ENCODE data around the gene PIP5K1C. TPM values are rescaled to one million over a fixed set of nuclear protein-coding genes. Genes with fewer than 3 reads are reported as not detected.

PIP5K1C gene
- total RNA-seq, 1 donor from 2014 or later: 42.0 TPM

DNA sequence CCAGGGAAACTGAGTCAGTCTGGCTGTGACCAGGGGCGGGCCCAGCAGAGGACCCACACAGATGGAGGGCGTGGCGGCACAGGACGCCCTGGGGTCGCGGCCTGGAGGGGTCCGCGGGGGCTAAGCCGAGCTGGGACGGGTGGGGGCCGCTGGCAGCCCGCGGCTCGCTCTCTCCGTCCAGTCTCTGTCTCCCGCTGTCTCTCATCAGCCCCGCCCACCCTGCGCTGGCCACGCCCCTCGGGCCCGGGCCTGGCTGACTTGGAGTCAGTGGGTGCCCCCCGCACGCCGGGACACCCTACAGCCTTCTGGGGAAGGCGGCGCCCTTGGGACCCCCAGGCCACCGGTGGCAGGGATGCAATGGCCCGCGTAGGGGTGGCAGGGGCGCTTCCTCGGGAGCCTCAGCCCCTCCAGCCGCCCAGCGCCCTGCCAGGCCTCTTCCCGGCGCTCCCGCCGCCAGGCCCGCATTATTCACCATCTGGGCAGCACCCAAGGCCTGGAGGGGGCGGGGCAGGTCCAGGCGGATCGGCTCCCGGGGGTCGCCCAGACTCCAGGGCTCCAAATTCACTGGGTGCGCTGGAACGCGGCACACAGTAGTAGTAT is 93.5 kb downstream of the PIP5K1C start, which contains the start of gene TBXA2R:
TSS of gene TBXA2R (minus strand) at position 186 of the 600 bp plus-strand sequence. CDS start 6,241 bp downstream, outside the sequence.
- Histone ChIP-seq H3K9ac (ENCODE audit: low read length) (peak within 1 kb of the TSS; percentile 58), H3K4me3 (ENCODE audit: insufficient read depth, low read depth, low read length) (peak within 1 kb of the TSS; percentile 64), H3K4me1 (ENCODE audit: insufficient read depth, low read length) (peaks cover 28% of the 10 kb centered on the region), H3K36me3 (ENCODE audit: insufficient read depth, low read length) (no peaks in the 10 kb centered on the region), H2AFZ (ENCODE audit: low read depth, low read length) (peak within 1 kb of the TSS; percentile 80), H3K4me2 (ENCODE audit: low read length) (peak within 1 kb of the TSS; percentile 84), H3K79me2 (ENCODE audit: insufficient read depth, low read length) (no peaks in the 10 kb centered on the region), H3K27ac (ENCODE audit: low read depth, low read length) (peak within 1 kb of the TSS; percentile 26), H4K20me1 (ENCODE audit: insufficient read depth, low read length) (peaks cover 14% of the 10 kb centered on the region), H3K9me3 (ENCODE audit: insufficient read depth, low read depth, low read length) (no peaks in the 10 kb centered on the region), H3K27me3 (ENCODE audit: insufficient read depth, low read length) (no peaks in the 10 kb centered on the region)
- H3K27ac Mint-ChIP-seq (ENCODE audit: unreplicated experiment): no peak within 1 kb of the TSS
- FAIRE-seq: no peak
- peak within 1 kb of the TSS; percentile 34 for H3K4me3 Mint-ChIP-seq (ENCODE audit: unreplicated experiment)
- no peaks in the 10 kb centered on the region for H3K9me3 Mint-ChIP-seq (ENCODE audit: unreplicated experiment)
- H3K36me3 Mint-ChIP-seq (ENCODE audit: low read depth, unreplicated experiment): peaks cover 3% of the 10 kb centered on the region
- TF ChIP-seq, protein P1, sequence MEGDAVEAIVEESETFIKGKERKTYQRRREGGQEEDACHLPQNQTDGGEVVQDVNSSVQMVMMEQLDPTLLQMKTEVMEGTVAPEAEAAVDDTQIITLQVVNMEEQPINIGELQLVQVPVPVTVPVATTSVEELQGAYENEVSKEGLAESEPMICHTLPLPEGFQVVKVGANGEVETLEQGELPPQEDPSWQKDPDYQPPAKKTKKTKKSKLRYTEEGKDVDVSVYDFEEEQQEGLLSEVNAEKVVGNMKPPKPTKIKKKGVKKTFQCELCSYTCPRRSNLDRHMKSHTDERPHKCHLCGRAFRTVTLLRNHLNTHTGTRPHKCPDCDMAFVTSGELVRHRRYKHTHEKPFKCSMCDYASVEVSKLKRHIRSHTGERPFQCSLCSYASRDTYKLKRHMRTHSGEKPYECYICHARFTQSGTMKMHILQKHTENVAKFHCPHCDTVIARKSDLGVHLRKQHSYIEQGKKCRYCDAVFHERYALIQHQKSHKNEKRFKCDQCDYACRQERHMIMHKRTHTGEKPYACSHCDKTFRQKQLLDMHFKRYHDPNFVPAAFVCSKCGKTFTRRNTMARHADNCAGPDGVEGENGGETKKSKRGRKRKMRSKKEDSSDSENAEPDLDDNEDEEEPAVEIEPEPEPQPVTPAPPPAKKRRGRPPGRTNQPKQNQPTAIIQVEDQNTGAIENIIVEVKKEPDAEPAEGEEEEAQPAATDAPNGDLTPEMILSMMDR (IDR thresholded peaks at IDR 0.05; ENCODE audit: insufficient read depth, low read depth, low read length): no peak
- peaks cover 6% of the 10 kb centered on the region for H3K27me3 Mint-ChIP-seq (ENCODE audit: low read depth, unreplicated experiment)
- DNase-seq (ENCODE audit: low read depth): peak; percentile 36
- H3K4me1 Mint-ChIP-seq (ENCODE audit: low read depth, unreplicated experiment): peaks cover 7% of the 10 kb centered on the region

DNA sequence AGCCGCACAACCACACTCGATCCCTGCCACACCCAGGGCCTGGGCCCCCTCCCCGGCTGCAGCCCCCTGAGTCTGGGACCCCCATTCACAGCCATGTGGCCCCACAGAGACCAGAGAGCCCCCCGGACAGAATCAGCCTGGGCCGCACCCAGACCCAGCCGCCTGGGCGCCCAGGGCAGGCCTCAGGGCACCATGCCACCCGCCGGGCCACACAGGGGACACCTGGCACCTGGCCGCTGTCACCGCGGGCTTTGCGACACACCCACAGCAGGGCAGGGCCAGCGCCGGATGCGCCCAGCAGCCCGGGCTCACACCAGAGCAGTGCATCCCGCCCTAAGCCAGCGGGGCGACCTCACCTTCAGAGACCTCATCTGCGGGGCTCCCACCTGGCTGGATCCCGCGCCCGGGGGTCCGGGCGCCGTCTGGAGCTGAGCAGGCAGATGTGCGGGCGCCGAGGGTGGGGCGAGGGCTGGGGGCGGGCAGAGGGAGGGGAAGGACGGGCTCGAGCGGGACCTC is 94.0 kb downstream of the PIP5K1C start:
- no peaks in the 10 kb centered on the region for H3K27me3 ChIP-seq (ENCODE audit: insufficient read depth, low read length)
- no peaks in the 10 kb centered on the region for H3K9me3 Mint-ChIP-seq (ENCODE audit: unreplicated experiment)
- H3K4me3 Mint-ChIP-seq (ENCODE audit: unreplicated experiment): no peak overlapping the region
- H4K20me1 ChIP-seq (ENCODE audit: insufficient read depth, low read length): peaks cover 14% of the 10 kb centered on the region
- peaks cover 28% of the 10 kb centered on the region for H3K4me1 ChIP-seq (ENCODE audit: insufficient read depth, low read length)
- no peaks in the 10 kb centered on the region for H3K9me3 ChIP-seq (ENCODE audit: insufficient read depth, low read depth, low read length)
- H3K27me3 Mint-ChIP-seq (ENCODE audit: low read depth, unreplicated experiment): peaks cover 6% of the 10 kb centered on the region
- H2AFZ ChIP-seq (ENCODE audit: low read depth, low read length): peak overlapping the region; percentile 80
- H3K36me3 Mint-ChIP-seq (ENCODE audit: low read depth, unreplicated experiment): peaks cover 3% of the 10 kb centered on the region
- no peaks in the 10 kb centered on the region for H3K36me3 ChIP-seq (ENCODE audit: insufficient read depth, low read length)
- no peak for FAIRE-seq
- H3K79me2 ChIP-seq (ENCODE audit: insufficient read depth, low read length): no peaks in the 10 kb centered on the region
- H3K4me2 ChIP-seq (ENCODE audit: low read length): peak overlapping the region; percentile 84
- TF ChIP-seq, protein P1 (IDR thresholded peaks at IDR 0.05; ENCODE audit: insufficient read depth, low read depth, low read length): no peak
- no peak for TF ChIP-seq EZH2 (IDR thresholded peaks at IDR 0.05; ENCODE audit: insufficient read depth, low read length)
- no peak for DNase-seq (ENCODE audit: low read depth)
- H3K9ac ChIP-seq (ENCODE audit: low read length): peak overlapping the region; percentile 58
- H3K27ac Mint-ChIP-seq (ENCODE audit: unreplicated experiment): no peak overlapping the region
- peak overlapping the region; percentile 64 for H3K4me3 ChIP-seq (ENCODE audit: insufficient read depth, low read depth, low read length)
- H3K4me1 Mint-ChIP-seq (ENCODE audit: low read depth, unreplicated experiment): peaks cover 7% of the 10 kb centered on the region
- H3K27ac ChIP-seq (ENCODE audit: low read depth, low read length): no peak overlapping the region

DNA sequence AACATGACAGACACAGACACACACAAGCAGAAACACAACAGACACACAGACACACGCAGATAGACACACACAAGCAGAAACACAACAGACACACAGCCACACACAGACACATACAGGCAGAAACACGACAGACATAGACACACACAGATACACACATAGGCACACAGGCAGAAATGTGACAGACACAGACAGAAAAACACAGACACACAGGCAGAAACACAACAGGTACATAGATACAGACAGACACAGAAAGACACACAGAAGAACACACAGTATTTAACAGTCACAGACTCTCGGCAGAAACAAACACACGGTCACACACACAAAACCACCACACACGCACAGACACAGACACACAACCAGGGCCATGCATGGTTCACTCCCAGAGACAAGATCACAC is 94.5 kb downstream of the PIP5K1C start:
- FAIRE-seq (no peak), DNase-seq (ENCODE audit: low read depth) (no peak)
- no peak for TF ChIP-seq EZH2 (IDR thresholded peaks at IDR 0.05; ENCODE audit: insufficient read depth, low read length)
- peak overlapping the region; percentile 84 for H3K4me2 ChIP-seq (ENCODE audit: low read length)
- Mint-ChIP-seq H3K9me3 (ENCODE audit: unreplicated experiment) (no peaks in the 10 kb centered on the region), H3K4me1 (ENCODE audit: low read depth, unreplicated experiment) (peaks cover 7% of the 10 kb centered on the region), H3K4me3 (ENCODE audit: unreplicated experiment) (no peak overlapping the region), H3K27me3 (ENCODE audit: low read depth, unreplicated experiment) (peaks cover 6% of the 10 kb centered on the region), H3K36me3 (ENCODE audit: low read depth, unreplicated experiment) (peaks cover 3% of the 10 kb centered on the region), H3K27ac (ENCODE audit: unreplicated experiment) (no peak overlapping the region)
- no peaks in the 10 kb centered on the region for H3K9me3 ChIP-seq (ENCODE audit: insufficient read depth, low read depth, low read length)
- no peaks in the 10 kb centered on the region for H3K27me3 ChIP-seq (ENCODE audit: insufficient read depth, low read length)
- peak overlapping the region; percentile 58 for H3K9ac ChIP-seq (ENCODE audit: low read length)
- peaks cover 28% of the 10 kb centered on the region for H3K4me1 ChIP-seq (ENCODE audit: insufficient read depth, low read length)
- no peaks in the 10 kb centered on the region for H3K36me3 ChIP-seq (ENCODE audit: insufficient read depth, low read length)
- H3K4me3 ChIP-seq (ENCODE audit: insufficient read depth, low read depth, low read length): peak overlapping the region; percentile 64
- H3K79me2 ChIP-seq (ENCODE audit: insufficient read depth, low read length): no peaks in the 10 kb centered on the region
- H2AFZ ChIP-seq (ENCODE audit: low read depth, low read length): peak overlapping the region; percentile 8
- peaks cover 14% of the 10 kb centered on the region for H4K20me1 ChIP-seq (ENCODE audit: insufficient read depth, low read length)
- H3K27ac ChIP-seq (ENCODE audit: low read depth, low read length): no peak overlapping the region

Data from astrocyte (in vitro differentiated cells and primary cell).